HepG2 (cell line): Measurements from ENCODE around the gene VWA1. TPM values are rescaled to one million over a fixed set of nuclear protein-coding genes. Genes with fewer than 3 reads are reported as not detected.

Source experiments
- AGO2 ChIP-seq: fragments of 200-400 bp; formaldehyde crosslinking; optimal IDR thresholded peaks from 2 replicates; pipeline ENCODE3; 2017; ENCODE audit warnings: mild to moderate bottlenecking, low read depth, low read length, moderate library complexity
- BRD4 ChIP-seq: sonication (generic); formaldehyde crosslinking; IDR thresholded peaks from 2 replicates; pipeline ENCODE4 v1.4.0; 2020; ENCODE audit warnings: missing genetic modification reagents
- CAMTA2 ChIP-seq: sonication (generic); formaldehyde crosslinking; IDR thresholded peaks from 2 replicates; pipeline ENCODE4 v1.4.0; 2020; ENCODE audit warnings: mild to moderate bottlenecking, missing genetic modification reagents, borderline replicate concordance
- EED ChIP-seq: sonication (generic); formaldehyde crosslinking; IDR thresholded peaks from 2 replicates; pipeline ENCODE4 v1.5.0; 2020; ENCODE audit warnings: mild to moderate bottlenecking, missing genetic modification reagents
- GZF1 ChIP-seq: sonication (generic); formaldehyde crosslinking; IDR thresholded peaks from 2 replicates; pipeline ENCODE4 v1.5.1; 2020; ENCODE audit warnings: mild to moderate bottlenecking, missing genetic modification reagents
- HMG20B ChIP-seq: conservative IDR thresholded peaks from 2 replicates; pipeline ENCODE4 v1.6.1; 2016; ENCODE audit warnings: missing genetic modification reagents, missing compliant biosample characterization
- HNF4A ChIP-seq: sonication (generic); formaldehyde crosslinking; IDR thresholded peaks from 2 replicates; pipeline ENCODE4 v1.4.0; 2020; ENCODE audit warnings: missing genetic modification reagents
- ISL2 ChIP-seq: sonication (generic); formaldehyde crosslinking; IDR thresholded peaks from 2 replicates; pipeline ENCODE4 v1.5.0; 2020; ENCODE audit warnings: missing genetic modification reagents
- MBD4 ChIP-seq: IDR thresholded peaks from 2 replicates; pipeline ENCODE4 v1.6.1; 2012; ENCODE audit warnings: low read length, inconsistent platforms, borderline replicate concordance
- NFATC3 ChIP-seq: sonication (generic); formaldehyde crosslinking; IDR thresholded peaks from 2 replicates; pipeline ENCODE4 v1.5.1; 2020; ENCODE audit warnings: mild to moderate bottlenecking, missing genetic modification reagents
- NFYC ChIP-seq: IDR thresholded peaks from 2 replicates; pipeline ENCODE4 v1.6.1; 2016; ENCODE audit warnings: missing genetic modification reagents, missing compliant biosample characterization
- NR3C1 ChIP-seq: sonication (generic); formaldehyde crosslinking; IDR thresholded peaks from 2 replicates; pipeline ENCODE4 v1.4.0; 2020; ENCODE audit warnings: missing genetic modification reagents
- PLRG1 ChIP-seq: fragments of 450-650 bp; conservative IDR thresholded peaks from 2 replicates; pipeline ENCODE4 v1.6.1; 2016
- SAFB2 ChIP-seq: sonication (generic); formaldehyde crosslinking; IDR thresholded peaks from 2 replicates; pipeline ENCODE4 v1.5.1; 2020; ENCODE audit warnings: missing genetic modification reagents, low read depth, mild to moderate bottlenecking, borderline replicate concordance
- SSRP1 ChIP-seq: IDR thresholded peaks from 2 replicates; pipeline ENCODE4 v1.6.1; 2016; ENCODE audit warnings: control low read depth
- YEATS2 ChIP-seq: sonication (generic); formaldehyde crosslinking; IDR thresholded peaks from 2 replicates; pipeline ENCODE4 v1.4.0; 2020; ENCODE audit warnings: missing genetic modification reagents, borderline replicate concordance
- ZMAT3 ChIP-seq: sonication (generic); formaldehyde crosslinking; conservative IDR thresholded peaks from 2 replicates; pipeline ENCODE4 v1.7.0; 2021; ENCODE audit warnings: missing genetic modification reagents
- ZNF136 ChIP-seq: sonication (generic); formaldehyde crosslinking; IDR thresholded peaks from 2 replicates; pipeline ENCODE4 v1.8.1; 2022; ENCODE audit warnings: low read depth, mild to moderate bottlenecking, moderate library complexity, missing genetic modification reagents
- ZNF432 ChIP-seq: sonication (generic); formaldehyde crosslinking; IDR thresholded peaks from 2 replicates; pipeline ENCODE4 v1.5.0; 2020; ENCODE audit warnings: missing genetic modification reagents, mild to moderate bottlenecking, borderline replicate concordance
- ZNF530 ChIP-seq: sonication (generic); formaldehyde crosslinking; IDR thresholded peaks from 2 replicates; pipeline ENCODE4 v1.5.0; 2020; ENCODE audit warnings: low read depth, mild to moderate bottlenecking, missing genetic modification reagents
- ZNF572 ChIP-seq: sonication (generic); formaldehyde crosslinking; IDR thresholded peaks from 2 replicates; pipeline ENCODE4 v1.5.1; 2020; ENCODE audit warnings: mild to moderate bottlenecking, missing genetic modification reagents
- ZNF577 ChIP-seq: sonication (generic); formaldehyde crosslinking; IDR thresholded peaks from 2 replicates; pipeline ENCODE4 v1.4.0; 2020; ENCODE audit warnings: mild to moderate bottlenecking, low read depth, missing genetic modification reagents, borderline replicate concordance
- ZNF724P ChIP-seq: sonication (generic); formaldehyde crosslinking; IDR thresholded peaks from 2 replicates; pipeline ENCODE4 v1.8.0; 2022; ENCODE audit warnings: missing genetic modification reagents, borderline replicate concordance
- polyA plus RNA-seq, 8 experiments: library from polyadenylated mRNA; depleted of rRNA in 3 of 8; stranded (reverse) in 7 of 8; unstranded in 1 of 8; fragments of >200 nt; fragmentation: Illumina TruSeq in 4 of 8; extraction: Trizol in 4 of 8; gene quantifications; 2 replicates each; pipeline versions ENCODE4 v1.2.1 to v1.2.3, GENCODE V29; 2011 to 2016; ENCODE audit warnings: low read depth in 4 of 8, missing spikeins in 1 of 8, mixed read lengths in 1 of 8; ENCODE audit not compliant: insufficient read depth in 1 of 8
- total RNA-seq, 5 experiments: library from RNA; depleted of rRNA; stranded (reverse); fragments of >200 nt; fragmentation: Illumina TruSeq; extraction: Trizol; gene quantifications; 2 replicates each; pipeline ENCODE4 v1.2.3, GENCODE V29; 2016; ENCODE audit warnings: low read depth in 1 of 5
- TF ChIP-seq, protein P1 (sequence below): sonication (generic); formaldehyde crosslinking; IDR thresholded peaks from 2 replicates; pipeline ENCODE4 v1.5.0; 2020; ENCODE audit warnings: missing genetic modification reagents, mild to moderate bottlenecking, borderline replicate concordance
- TF ChIP-seq, protein P2 (sequence below): sonication (generic); formaldehyde crosslinking; IDR thresholded peaks from 2 replicates; pipeline ENCODE4 v1.4.0; 2020; ENCODE audit warnings: missing genetic modification reagents
- TF ChIP-seq, protein P3 (sequence below): sonication (generic); formaldehyde crosslinking; IDR thresholded peaks from 2 replicates; pipeline ENCODE4 v1.5.1; 2020; ENCODE audit warnings: mild to moderate bottlenecking, missing genetic modification reagents, borderline replicate concordance
- TF ChIP-seq, protein P4 (sequence below): sonication (generic); formaldehyde crosslinking; IDR thresholded peaks from 2 replicates; pipeline ENCODE4 v1.8.0; 2022; ENCODE audit warnings: mild to moderate bottlenecking, missing genetic modification reagents, moderate library complexity

The VWA1 gene
- total and polyA plus RNA-seq, 2 of the 13 experiments (the other 11 are each of a cell fraction or from before 2014, with no cell fraction given) = 40.9 to 57.5 TPM

DNA sequence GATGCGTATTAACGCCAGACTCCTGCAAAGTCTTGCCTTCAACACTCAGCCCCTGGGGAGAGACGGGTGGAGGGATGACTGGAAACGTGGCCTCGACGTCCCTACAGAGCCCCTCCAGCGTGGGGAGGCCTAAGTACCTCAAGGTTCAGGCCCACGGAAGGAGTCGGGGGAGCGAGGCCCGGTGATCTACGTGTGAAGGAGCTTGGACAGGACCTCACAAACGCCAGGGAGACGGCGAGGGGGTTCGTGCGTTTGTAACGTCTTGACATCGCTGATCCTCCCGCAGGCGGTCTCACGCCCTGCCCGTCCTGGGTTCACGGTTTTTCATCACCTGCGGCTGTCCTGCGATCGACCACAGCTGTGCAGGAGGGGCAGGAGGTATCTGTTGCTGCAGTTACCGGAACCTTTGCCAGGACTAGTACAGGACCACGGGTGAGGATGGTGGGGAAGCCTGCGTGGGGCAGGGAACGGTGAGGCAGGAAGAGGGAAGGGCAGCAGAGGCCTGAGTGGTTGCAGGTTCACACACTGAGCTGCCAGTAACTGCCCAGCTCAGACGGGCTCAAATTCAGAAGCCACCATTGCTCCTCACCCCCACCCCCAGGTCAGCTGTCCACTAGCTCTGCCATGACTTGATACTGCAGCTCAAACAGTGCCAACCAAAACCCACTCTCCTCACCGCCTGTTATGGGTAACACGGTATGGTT is 35.5 kb upstream of the VWA1 start (continued):
- no peak for TF ChIP-seq CAMTA2 (CRISPR knock-in tag)
- TF ChIP-seq PLRG1 = no peak
- no peak for TF ChIP-seq HNF4A (CRISPR knock-in tag)
- TF ChIP-seq HMG20B (CRISPR knock-in tag) = no peak
- TF ChIP-seq, protein P1, sequence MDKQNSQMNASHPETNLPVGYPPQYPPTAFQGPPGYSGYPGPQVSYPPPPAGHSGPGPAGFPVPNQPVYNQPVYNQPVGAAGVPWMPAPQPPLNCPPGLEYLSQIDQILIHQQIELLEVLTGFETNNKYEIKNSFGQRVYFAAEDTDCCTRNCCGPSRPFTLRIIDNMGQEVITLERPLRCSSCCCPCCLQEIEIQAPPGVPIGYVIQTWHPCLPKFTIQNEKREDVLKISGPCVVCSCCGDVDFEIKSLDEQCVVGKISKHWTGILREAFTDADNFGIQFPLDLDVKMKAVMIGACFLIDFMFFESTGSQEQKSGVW (CRISPR knock-in tag) = no peak
- peak; percentile 70; the same call in 1 of the 2 replicates for TF ChIP-seq NFATC3 (CRISPR knock-in tag)
- no peak for TF ChIP-seq NFYC (CRISPR knock-in tag)
- TF ChIP-seq, protein P2, sequence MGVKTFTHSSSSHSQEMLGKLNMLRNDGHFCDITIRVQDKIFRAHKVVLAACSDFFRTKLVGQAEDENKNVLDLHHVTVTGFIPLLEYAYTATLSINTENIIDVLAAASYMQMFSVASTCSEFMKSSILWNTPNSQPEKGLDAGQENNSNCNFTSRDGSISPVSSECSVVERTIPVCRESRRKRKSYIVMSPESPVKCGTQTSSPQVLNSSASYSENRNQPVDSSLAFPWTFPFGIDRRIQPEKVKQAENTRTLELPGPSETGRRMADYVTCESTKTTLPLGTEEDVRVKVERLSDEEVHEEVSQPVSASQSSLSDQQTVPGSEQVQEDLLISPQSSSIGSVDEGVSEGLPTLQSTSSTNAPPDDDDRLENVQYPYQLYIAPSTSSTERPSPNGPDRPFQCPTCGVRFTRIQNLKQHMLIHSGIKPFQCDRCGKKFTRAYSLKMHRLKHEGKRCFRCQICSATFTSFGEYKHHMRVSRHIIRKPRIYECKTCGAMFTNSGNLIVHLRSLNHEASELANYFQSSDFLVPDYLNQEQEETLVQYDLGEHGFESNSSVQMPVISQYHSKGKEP (CRISPR knock-in tag) = 0 out of 2 replicates have a peak, but pooled peaks have one; percentile 3
- TF ChIP-seq EED (CRISPR knock-in tag) = 0 out of 2 replicates have a peak, but pooled peaks have one; percentile 49
- TF ChIP-seq ISL2 (CRISPR knock-in tag) = no peak
- peak; percentile 93 for TF ChIP-seq SSRP1 (CRISPR knock-in tag)
- peak; percentile 32; the same call in 1 of the 2 replicates for TF ChIP-seq BRD4 (CRISPR knock-in tag)
- TF ChIP-seq, protein P3, sequence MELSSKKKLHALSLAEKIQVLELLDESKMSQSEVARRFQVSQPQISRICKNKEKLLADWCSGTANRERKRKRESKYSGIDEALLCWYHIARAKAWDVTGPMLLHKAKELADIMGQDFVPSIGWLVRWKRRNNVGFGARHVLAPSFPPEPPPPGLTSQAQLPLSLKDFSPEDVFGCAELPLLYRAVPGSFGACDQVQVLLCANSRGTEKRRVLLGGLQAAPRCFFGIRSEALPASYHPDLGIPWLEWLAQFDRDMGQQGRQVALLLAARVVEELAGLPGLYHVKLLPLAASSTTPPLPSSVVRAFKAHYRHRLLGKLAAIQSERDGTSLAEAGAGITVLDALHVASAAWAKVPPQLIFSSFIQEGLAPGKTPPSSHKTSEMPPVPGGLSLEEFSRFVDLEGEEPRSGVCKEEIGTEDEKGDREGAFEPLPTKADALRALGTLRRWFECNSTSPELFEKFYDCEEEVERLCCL (CRISPR knock-in tag) = peak; percentile 62; the same call in 1 of the 2 replicates
- peak; percentile 52; the same call in 1 of the 2 replicates for TF ChIP-seq ZNF432
- TF ChIP-seq ZMAT3 (CRISPR knock-in tag) = peak; percentile 4; the same call in 1 of the 2 replicates
- TF ChIP-seq MBD4 = no peak
- TF ChIP-seq ZNF572 = 0 out of 2 replicates have a peak, but pooled peaks have one; percentile 39
- TF ChIP-seq SAFB2 (CRISPR knock-in tag) = 0 out of 2 replicates have a peak, but pooled peaks have one; percentile 6
- TF ChIP-seq ZNF530 (CRISPR knock-in tag) = 0 out of 2 replicates have a peak, but pooled peaks have one; percentile 66
- TF ChIP-seq GZF1 (CRISPR knock-in tag) = 0 out of 2 replicates have a peak, but pooled peaks have one; percentile 37
- TF ChIP-seq ZNF577 (CRISPR knock-in tag) = no peak
- peak; percentile 82 for TF ChIP-seq AGO2
- TF ChIP-seq YEATS2 (CRISPR knock-in tag) = no peak
- TF ChIP-seq NR3C1 (CRISPR knock-in tag) = no peak
- TF ChIP-seq ZNF724P (CRISPR knock-in tag) = peak; percentile 3; the same call in 1 of the 2 replicates
- TF ChIP-seq, protein P4, sequence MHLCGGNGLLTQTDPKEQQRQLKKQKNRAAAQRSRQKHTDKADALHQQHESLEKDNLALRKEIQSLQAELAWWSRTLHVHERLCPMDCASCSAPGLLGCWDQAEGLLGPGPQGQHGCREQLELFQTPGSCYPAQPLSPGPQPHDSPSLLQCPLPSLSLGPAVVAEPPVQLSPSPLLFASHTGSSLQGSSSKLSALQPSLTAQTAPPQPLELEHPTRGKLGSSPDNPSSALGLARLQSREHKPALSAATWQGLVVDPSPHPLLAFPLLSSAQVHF (CRISPR knock-in tag) = 0 out of 2 replicates have a peak, but pooled peaks have one; percentile 6
- 0 out of 2 replicates have a peak, but pooled peaks have one; percentile 17 for TF ChIP-seq ZNF136 (CRISPR knock-in tag)
